ENCODE data around the gene GSTM3.
A peak's percentile ranks its signal among the peaks of the same experiment; 100 is the strongest.

GSTM3 gene

GRCh38 chr1:109782514-109782913, 41.7 kb upstream of the GSTM3 start:
- H3K9me3 Mint-ChIP-seq, result peaks cover 0 to 5% of the 10 kb centered on the region in 2 donors
- ATAC-seq (replicated peaks) (no peak), DNase-seq (no peak)
- H3K27ac Mint-ChIP-seq, result no peak overlapping the region
- peaks cover 0 to 5% of the 10 kb centered on the region in 2 donors for H3K36me3 Mint-ChIP-seq
- no peaks in the 10 kb centered on the region for H3K27me3 Mint-ChIP-seq
- H3K4me3 Mint-ChIP-seq, result no peak overlapping the region
- peaks cover 0 to 5% of the 10 kb centered on the region in 2 donors for H3K4me1 Mint-ChIP-seq

- ATAC-seq (replicated peaks), result no peak
- H3K27ac Mint-ChIP-seq, result no peak overlapping the region
Measured at GRCh38 chr1:109781806-109782205, 41.0 kb upstream of the GSTM3 start.

GRCh38 chr1:109780982-109781381, 40.1 kb upstream of the GSTM3 start:
- Mint-ChIP-seq H3K9me3 (peaks cover 0 to 5% of the 10 kb centered on the region in 2 donors), H3K4me1 (peaks cover 11 to 12% of the 10 kb centered on the region in 2 donors), H3K36me3 (peaks cover 0 to 5% of the 10 kb centered on the region in 2 donors), H3K27me3 (peaks cover 0 to 2% of the 10 kb centered on the region in 2 donors), H3K4me3 (no peak overlapping the region), H3K27ac (no peak overlapping the region)
- ATAC-seq (replicated peaks) (no peak), DNase-seq (no peak)

More at GRCh38 chr1:109781806-109782205, 41.0 kb upstream of the GSTM3 start:
- H3K9me3 Mint-ChIP-seq, result peaks cover 0 to 5% of the 10 kb centered on the region in 2 donors
- peaks cover 0 to 5% of the 10 kb centered on the region in 2 donors for H3K36me3 Mint-ChIP-seq
- peaks cover 6 to 12% of the 10 kb centered on the region in 2 donors for H3K4me1 Mint-ChIP-seq
- no peak overlapping the region for H3K4me3 Mint-ChIP-seq
- no peaks in the 10 kb centered on the region for H3K27me3 Mint-ChIP-seq
- DNase-seq, result no peak

DNA sequence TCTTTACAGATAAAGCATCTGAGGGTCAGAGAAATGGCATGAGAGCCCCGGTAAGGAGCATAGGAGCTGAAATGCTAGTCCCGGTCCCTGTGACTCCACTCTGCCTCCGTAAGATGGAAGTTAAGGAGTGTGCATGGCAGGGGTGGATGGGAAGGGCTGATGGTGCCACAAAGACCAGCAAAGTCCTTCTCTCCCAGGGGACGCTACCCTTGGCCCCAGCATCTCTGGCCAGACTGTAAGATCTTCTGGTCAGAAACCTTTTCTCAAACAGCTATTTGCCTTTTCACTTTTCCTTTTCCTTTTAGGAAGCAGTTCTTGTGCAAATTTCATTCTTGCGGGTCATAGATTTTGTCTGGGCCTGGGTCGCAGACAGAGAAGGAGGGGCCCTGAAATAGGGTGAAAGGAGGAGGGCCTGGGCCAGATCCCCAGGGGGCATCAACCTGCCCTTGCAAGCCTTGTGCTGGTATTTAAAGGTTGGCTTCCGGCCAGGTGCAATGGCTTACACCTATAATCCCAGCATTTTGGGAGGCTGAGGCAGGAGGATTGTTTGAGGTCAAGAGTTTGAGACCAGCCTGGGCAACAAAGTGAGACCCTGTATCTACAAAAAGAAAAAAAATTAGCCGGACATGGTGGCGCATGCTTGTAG, 37.3 kb upstream of the GSTM3 start:
- DNase-seq, result no peak
- ATAC-seq (replicated peaks), result no peak
- Mint-ChIP-seq H3K27me3 (peaks cover 11 to 22% of the 10 kb centered on the region in 2 donors), H3K4me1 (peaks cover 16 to 18% of the 10 kb centered on the region in 2 donors), H3K9me3 (peaks cover 0 to 5% of the 10 kb centered on the region in 2 donors), H3K4me3 (no peak overlapping the region), H3K36me3 (peaks cover 0 to 5% of the 10 kb centered on the region in 2 donors), H3K27ac (peak overlapping the region; percentile 20)

GRCh38 chr1:109777436-109777835, 36.6 kb upstream of the GSTM3 start:
- H3K27me3 Mint-ChIP-seq, result peaks cover 11 to 22% of the 10 kb centered on the region in 2 donors

GRCh38 chr1:109776911-109777310, 36.1 kb upstream of the GSTM3 start:
- DNase-seq, result peak; percentile 72

More at GRCh38 chr1:109777436-109777835, 36.6 kb upstream of the GSTM3 start:
- ATAC-seq (replicated peaks) (no peak), DNase-seq (no peak)
- Mint-ChIP-seq H3K4me3 (no peak overlapping the region), H3K27ac (peak overlapping the region; percentile 56), H3K4me1 (peaks cover 16 to 18% of the 10 kb centered on the region in 2 donors), H3K36me3 (peaks cover 0 to 5% of the 10 kb centered on the region in 2 donors), H3K9me3 (peaks cover 0 to 5% of the 10 kb centered on the region in 2 donors)

GRCh38 chr1:109776206-109776835, 35.5 kb upstream of the GSTM3 start:
- no peak for ATAC-seq (replicated peaks)
- Mint-ChIP-seq H3K27ac (no peak overlapping the region), H3K9me3 (peaks cover 0 to 5% of the 10 kb centered on the region in 2 donors), H3K27me3 (peaks cover 11 to 22% of the 10 kb centered on the region in 2 donors), H3K4me1 (peaks cover 16 to 18% of the 10 kb centered on the region in 2 donors), H3K36me3 (peaks cover 0 to 5% of the 10 kb centered on the region in 2 donors), H3K4me3 (no peak overlapping the region)
- no peak for DNase-seq

More at GRCh38 chr1:109776911-109777310, 36.1 kb upstream of the GSTM3 start:
- ATAC-seq (replicated peaks), result peak; percentile 83 to 85
- H3K27me3 Mint-ChIP-seq, result peaks cover 11 to 22% of the 10 kb centered on the region in 2 donors
- peak overlapping the region; percentile 80 for H3K27ac Mint-ChIP-seq
- peaks cover 16 to 18% of the 10 kb centered on the region in 2 donors for H3K4me1 Mint-ChIP-seq
- no peak overlapping the region for H3K4me3 Mint-ChIP-seq
- peaks cover 0 to 5% of the 10 kb centered on the region in 2 donors for H3K9me3 Mint-ChIP-seq
- H3K36me3 Mint-ChIP-seq, result peaks cover 0 to 5% of the 10 kb centered on the region in 2 donors

- DNase-seq, result no peak
- Mint-ChIP-seq H3K36me3 (peaks cover 0 to under 1% of the 10 kb centered on the region in 2 donors), H3K4me1 (peaks cover 16 to 18% of the 10 kb centered on the region in 2 donors), H3K4me3 (no peak overlapping the region), H3K27me3 (peaks cover 11 to 22% of the 10 kb centered on the region in 2 donors), H3K27ac (no peak overlapping the region), H3K9me3 (no peaks in the 10 kb centered on the region)
- no peak for ATAC-seq (replicated peaks)
Measured at GRCh38 chr1:109775398-109775797, 34.6 kb upstream of the GSTM3 start.

GRCh38 chr1:109773900-109774485, 33.2 kb upstream of the GSTM3 start:
- ATAC-seq (replicated peaks), result no peak
- H3K4me3 Mint-ChIP-seq, result no peak overlapping the region

GRCh38 chr1:109773203-109773899, 32.5 kb upstream of the GSTM3 start:
- H3K9me3 Mint-ChIP-seq, result no peaks in the 10 kb centered on the region
- H3K27ac Mint-ChIP-seq, result no peak overlapping the region
- peaks cover 16 to 18% of the 10 kb centered on the region in 2 donors for H3K4me1 Mint-ChIP-seq
- no peak overlapping the region for H3K4me3 Mint-ChIP-seq
- DNase-seq, result peak; percentile 66
- H3K36me3 Mint-ChIP-seq, result no peaks in the 10 kb centered on the region
- H3K27me3 Mint-ChIP-seq, result peaks cover 20 to 22% of the 10 kb centered on the region in 2 donors
- ATAC-seq (replicated peaks), result peak; percentile 90 to 91

More at GRCh38 chr1:109773900-109774485, 33.2 kb upstream of the GSTM3 start:
- Mint-ChIP-seq H3K27me3 (peaks cover 18 to 22% of the 10 kb centered on the region in 2 donors), H3K9me3 (no peaks in the 10 kb centered on the region), H3K36me3 (no peaks in the 10 kb centered on the region), H3K4me1 (peaks cover 16 to 18% of the 10 kb centered on the region in 2 donors), H3K27ac (no peak overlapping the region)
- no peak for DNase-seq

- H3K36me3 Mint-ChIP-seq, result no peaks in the 10 kb centered on the region
- H3K27ac Mint-ChIP-seq, result no peak overlapping the region
- peaks cover 20 to 22% of the 10 kb centered on the region in 2 donors for H3K27me3 Mint-ChIP-seq
- peaks cover 16 to 18% of the 10 kb centered on the region in 2 donors for H3K4me1 Mint-ChIP-seq
- no peak for DNase-seq
- no peak for ATAC-seq (replicated peaks)
- no peak overlapping the region for H3K4me3 Mint-ChIP-seq
- H3K9me3 Mint-ChIP-seq, result no peaks in the 10 kb centered on the region
Measured at GRCh38 chr1:109772658-109773202, 31.9 kb upstream of the GSTM3 start.

DNA sequence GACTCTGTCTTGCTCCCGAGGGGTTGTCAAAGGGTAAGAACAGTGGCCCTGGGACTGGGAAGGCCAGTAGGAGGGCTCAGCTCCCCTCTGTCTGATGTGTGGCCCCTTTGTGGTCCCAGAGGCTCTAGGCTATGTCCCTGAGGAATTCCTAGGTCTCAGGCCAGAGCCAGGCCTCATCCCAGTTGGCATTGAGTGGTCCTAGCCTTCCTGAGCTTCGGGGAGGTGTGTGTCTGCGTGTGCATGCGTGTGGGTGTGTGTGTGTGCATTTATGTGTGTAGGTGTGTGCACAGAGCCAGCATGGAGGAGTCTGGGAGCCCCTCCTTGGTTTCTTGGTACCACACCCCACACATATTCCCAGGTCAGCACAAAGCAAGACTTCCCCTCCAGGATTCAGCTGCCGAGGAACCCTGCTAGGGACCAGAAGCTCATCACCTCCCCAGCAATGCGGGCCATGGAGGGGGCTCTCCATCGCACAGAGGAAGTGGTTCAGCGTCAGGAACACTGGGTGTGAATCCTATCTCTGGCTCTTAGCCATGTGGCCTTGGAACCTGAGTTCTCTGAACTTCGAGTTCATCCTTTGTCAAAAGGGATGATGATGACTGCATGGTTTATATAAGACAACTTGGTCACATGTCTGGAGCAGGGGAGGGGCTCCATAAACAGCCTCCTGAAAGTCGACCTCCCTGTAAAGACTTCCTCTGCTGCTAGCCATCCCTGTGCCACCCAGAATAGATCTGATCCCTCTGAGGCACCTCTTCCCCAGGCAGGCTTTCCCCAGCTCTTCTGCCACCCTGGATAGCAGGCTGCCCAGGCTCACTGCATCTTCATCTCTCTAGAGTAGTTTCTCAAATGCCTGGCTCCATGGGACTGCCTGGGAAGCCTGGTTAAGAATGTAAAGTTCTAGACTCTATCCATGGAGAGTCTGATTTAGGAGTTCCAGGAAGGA, 31.1 kb upstream of the GSTM3 start:
- Mint-ChIP-seq H3K27me3 (peaks cover 20 to 22% of the 10 kb centered on the region in 2 donors), H3K36me3 (no peaks in the 10 kb centered on the region), H3K9me3 (no peaks in the 10 kb centered on the region), H3K27ac (no peak overlapping the region), H3K4me1 (peaks cover 12 to 13% of the 10 kb centered on the region in 2 donors), H3K4me3 (no peak overlapping the region)
- DNase-seq, result no peak
- ATAC-seq (replicated peaks), result no peak
